ENCODE data around the gene IGFBP3. TPM values are rescaled to one million over a fixed set of nuclear protein-coding genes. Genes with fewer than 3 reads are reported as not detected.

IGFBP3 gene
- total and polyA plus RNA-seq, 2 of the 13 experiments (the other 11 are each of a cell fraction or from before 2014, with no cell fraction given) = 57.5 TPM; not detected in 1

DNA sequence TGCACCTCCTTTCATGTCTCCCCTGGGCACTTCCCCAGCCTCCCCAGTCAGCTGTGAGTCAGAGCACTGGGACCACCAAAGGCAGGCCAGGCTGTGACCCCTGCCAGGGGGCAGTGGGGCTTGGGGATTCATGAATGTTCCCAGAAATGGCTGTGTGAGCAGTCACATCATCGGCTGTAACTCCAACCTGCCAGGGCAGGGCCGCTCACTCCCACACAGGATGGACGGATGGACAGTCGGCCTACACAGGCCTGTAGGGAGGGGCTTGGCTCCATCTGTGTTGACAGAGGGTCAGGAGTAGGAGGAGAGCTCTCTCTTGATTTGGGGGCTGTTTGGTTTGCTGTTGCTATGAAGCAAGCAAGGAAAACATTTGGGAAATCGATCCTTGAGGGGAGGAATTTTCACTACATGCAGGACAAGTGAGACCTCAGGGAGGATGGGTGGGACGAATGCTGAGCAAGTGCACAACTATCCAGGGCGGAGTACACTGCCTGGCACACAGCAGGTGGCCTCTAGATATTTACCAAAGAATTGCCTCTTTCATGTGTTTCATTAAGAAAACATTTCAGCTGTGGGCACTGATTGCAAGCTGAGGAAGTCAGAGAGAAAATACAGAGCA lies 35.7 kb downstream of the IGFBP3 start (continued):
- TF ChIP-seq, protein P1, sequence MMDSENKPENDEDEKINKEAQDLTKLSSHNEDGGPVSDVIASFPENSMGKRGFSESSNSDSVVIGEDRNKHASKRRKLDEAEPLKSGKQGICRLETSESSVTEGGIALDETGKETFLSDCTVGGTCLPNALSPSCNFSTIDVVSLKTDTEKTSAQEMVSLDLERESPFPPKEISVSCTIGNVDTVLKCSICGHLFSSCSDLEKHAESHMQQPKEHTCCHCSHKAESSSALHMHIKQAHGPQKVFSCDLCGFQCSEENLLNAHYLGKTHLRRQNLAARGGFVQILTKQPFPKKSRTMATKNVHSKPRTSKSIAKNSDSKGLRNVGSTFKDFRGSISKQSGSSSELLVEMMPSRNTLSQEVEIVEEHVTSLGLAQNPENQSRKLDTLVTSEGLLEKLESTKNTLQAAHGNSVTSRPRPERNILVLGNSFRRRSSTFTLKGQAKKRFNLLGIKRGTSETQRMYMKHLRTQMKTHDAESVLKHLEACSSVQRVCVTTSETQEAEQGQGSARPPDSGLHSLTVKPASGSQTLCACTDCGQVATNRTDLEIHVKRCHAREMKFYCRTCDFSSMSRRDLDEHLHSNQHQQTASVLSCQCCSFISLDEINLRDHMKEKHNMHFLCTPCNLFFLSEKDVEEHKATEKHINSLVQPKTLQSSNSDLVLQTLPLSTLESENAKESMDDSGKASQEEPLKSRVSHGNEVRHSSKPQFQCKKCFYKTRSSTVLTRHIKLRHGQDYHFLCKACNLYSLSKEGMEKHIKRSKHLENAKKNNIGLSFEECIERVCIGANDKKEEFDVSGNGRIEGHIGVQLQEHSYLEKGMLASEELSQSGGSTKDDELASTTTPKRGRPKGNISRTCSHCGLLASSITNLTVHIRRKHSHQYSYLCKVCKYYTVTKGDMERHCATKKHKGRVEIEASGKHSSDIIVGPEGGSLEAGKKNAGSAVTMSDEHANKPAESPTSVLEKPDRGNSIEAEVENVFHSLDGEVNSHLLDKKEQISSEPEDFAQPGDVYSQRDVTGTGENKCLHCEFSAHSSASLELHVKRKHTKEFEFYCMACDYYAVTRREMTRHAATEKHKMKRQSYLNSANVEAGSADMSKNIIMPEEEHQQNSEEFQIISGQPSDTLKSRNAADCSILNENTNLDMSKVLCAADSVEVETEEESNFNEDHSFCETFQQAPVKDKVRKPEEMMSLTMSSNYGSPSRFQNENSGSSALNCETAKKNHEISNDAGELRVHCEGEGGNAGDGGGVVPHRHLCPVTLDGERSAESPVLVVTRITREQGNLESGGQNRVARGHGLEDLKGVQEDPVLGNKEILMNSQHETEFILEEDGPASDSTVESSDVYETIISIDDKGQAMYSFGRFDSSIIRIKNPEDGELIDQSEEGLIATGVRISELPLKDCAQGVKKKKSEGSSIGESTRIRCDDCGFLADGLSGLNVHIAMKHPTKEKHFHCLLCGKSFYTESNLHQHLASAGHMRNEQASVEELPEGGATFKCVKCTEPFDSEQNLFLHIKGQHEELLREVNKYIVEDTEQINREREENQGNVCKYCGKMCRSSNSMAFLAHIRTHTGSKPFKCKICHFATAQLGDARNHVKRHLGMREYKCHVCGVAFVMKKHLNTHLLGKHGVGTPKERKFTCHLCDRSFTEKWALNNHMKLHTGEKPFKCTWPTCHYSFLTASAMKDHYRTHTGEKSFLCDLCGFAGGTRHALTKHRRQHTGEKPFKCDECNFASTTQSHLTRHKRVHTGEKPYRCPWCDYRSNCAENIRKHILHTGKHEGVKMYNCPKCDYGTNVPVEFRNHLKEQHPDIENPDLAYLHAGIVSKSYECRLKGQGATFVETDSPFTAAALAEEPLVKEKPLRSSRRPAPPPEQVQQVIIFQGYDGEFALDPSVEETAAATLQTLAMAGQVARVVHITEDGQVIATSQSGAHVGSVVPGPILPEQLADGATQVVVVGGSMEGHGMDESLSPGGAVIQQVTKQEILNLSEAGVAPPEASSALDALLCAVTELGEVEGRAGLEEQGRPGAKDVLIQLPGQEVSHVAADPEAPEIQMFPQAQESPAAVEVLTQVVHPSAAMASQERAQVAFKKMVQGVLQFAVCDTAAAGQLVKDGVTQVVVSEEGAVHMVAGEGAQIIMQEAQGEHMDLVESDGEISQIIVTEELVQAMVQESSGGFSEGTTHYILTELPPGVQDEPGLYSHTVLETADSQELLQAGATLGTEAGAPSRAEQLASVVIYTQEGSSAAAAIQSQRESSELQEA (CRISPR knock-in tag; IDR thresholded peaks at IDR 0.05; ENCODE audit: not compliant biosample characterization) = no peak
- TF ChIP-seq, protein P2, sequence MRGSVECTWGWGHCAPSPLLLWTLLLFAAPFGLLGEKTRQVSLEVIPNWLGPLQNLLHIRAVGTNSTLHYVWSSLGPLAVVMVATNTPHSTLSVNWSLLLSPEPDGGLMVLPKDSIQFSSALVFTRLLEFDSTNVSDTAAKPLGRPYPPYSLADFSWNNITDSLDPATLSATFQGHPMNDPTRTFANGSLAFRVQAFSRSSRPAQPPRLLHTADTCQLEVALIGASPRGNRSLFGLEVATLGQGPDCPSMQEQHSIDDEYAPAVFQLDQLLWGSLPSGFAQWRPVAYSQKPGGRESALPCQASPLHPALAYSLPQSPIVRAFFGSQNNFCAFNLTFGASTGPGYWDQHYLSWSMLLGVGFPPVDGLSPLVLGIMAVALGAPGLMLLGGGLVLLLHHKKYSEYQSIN (CRISPR knock-in tag; IDR thresholded peaks at IDR 0.05; ENCODE audit: borderline replicate concordance) = no peak
- TF ChIP-seq ZNF772 (CRISPR knock-in tag; IDR thresholded peaks at IDR 0.05) (no peak; the same call in 1 of the 2 replicates), CC2D1A (CRISPR knock-in tag; IDR thresholded peaks at IDR 0.05) (no peak), NR2C2 (CRISPR knock-in tag; IDR thresholded peaks at IDR 0.05; ENCODE audit: borderline replicate concordance) (peak; percentile 77), ZNF260 (CRISPR knock-in tag; IDR thresholded peaks at IDR 0.05; ENCODE audit: borderline replicate concordance, low read depth) (no peak), ZNF768 (CRISPR knock-in tag; IDR thresholded peaks at IDR 0.05) (peak; percentile 32; the same call in 1 of the 2 replicates), SP1 (IDR thresholded peaks at IDR 0.05) (no peak), SP1 (CRISPR knock-in tag; IDR thresholded peaks at IDR 0.05) (peak; percentile 48), RFX5 (IDR thresholded peaks at IDR 0.05; ENCODE audit: low read depth, low read length) (peak; percentile 60; the same call in 1 of the 2 replicates)
- TF ChIP-seq, protein P3, sequence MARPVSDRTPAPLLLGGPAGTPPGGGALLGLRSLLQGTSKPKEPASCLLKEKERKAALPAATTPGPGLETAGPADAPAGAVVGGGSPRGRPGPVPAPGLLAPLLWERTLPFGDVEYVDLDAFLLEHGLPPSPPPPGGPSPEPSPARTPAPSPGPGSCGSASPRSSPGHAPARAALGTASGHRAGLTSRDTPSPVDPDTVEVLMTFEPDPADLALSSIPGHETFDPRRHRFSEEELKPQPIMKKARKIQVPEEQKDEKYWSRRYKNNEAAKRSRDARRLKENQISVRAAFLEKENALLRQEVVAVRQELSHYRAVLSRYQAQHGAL (CRISPR knock-in tag; IDR thresholded peaks at IDR 0.05; ENCODE audit: not compliant biosample characterization) = peak; percentile 54
- TF ChIP-seq, protein P4, sequence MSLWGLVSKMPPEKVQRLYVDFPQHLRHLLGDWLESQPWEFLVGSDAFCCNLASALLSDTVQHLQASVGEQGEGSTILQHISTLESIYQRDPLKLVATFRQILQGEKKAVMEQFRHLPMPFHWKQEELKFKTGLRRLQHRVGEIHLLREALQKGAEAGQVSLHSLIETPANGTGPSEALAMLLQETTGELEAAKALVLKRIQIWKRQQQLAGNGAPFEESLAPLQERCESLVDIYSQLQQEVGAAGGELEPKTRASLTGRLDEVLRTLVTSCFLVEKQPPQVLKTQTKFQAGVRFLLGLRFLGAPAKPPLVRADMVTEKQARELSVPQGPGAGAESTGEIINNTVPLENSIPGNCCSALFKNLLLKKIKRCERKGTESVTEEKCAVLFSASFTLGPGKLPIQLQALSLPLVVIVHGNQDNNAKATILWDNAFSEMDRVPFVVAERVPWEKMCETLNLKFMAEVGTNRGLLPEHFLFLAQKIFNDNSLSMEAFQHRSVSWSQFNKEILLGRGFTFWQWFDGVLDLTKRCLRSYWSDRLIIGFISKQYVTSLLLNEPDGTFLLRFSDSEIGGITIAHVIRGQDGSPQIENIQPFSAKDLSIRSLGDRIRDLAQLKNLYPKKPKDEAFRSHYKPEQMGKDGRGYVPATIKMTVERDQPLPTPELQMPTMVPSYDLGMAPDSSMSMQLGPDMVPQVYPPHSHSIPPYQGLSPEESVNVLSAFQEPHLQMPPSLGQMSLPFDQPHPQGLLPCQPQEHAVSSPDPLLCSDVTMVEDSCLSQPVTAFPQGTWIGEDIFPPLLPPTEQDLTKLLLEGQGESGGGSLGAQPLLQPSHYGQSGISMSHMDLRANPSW (CRISPR knock-in tag; IDR thresholded peaks at IDR 0.05; ENCODE audit: borderline replicate concordance) = peak; percentile 61; the same call in 1 of the 2 replicates
- TF ChIP-seq, protein P5, sequence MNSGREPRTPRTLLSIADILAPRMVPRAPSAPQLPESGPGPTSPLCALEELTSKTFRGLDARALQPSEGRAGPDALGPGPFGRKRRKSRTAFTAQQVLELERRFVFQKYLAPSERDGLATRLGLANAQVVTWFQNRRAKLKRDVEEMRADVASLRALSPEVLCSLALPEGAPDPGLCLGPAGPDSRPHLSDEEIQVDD (CRISPR knock-in tag; IDR thresholded peaks at IDR 0.05; ENCODE audit: borderline replicate concordance) = no peak

Measured in HepG2 (cell line).